Measurements from ENCODE around the gene ZNF529.

Gene ZNF529

GRCh38 chr19:36508325-36508724 is 64.8 kb downstream of the ZNF529 start:
- no peak for DNase-seq

DNA sequence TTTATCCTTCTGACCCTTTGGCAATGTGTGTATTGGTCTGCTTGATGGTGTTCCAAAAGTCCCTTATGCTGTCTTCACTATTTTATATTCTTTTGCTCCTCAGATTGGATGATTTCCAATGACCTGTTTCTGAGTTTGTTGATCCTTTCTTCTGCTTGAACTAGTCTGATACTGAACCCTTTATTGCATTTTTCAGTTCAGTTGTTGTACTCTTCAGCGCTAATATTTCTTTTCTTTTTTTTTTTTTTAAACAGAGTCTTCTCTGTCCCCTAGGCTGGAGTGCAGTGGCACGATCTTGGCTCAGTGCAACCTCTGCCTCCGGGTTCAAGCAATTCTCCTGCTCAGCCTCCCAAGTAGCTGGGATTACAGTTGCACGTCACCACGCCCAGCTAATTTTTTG is 71.1 kb downstream of the ZNF529 start:
- no peak for DNase-seq

DNA sequence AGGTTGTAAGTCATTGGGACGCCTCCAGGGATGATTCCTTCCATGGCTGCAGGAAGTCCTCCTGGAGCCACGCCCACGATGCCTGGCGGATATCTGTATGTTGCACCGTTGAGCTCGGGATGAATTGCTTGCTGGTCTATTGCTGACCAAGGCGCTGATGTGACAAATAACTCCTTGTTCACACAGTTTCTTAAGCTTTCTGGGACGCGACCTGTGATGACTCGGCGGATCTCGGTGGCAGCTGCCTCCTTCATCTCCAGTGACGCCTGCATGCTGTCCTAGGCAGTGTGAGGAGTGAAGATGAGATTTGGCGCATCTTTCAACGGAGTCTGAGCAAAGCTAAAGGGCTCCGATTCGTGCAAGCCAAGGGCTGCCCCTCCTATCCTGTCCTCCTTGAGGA is 76.1 kb downstream of the ZNF529 start:
- DNase-seq, result no peak

Measured in CD4-positive, alpha-beta T cell treated with Interleukin-1 beta for 1 hour (primary cell).